CD4-positive, CD25-positive, alpha-beta regulatory T cell (primary cell): ENCODE measurements around the gene FCHSD2. TPM values are rescaled to one million over a fixed set of nuclear protein-coding genes. Genes with fewer than 3 reads are reported as not detected.
"Not testable (repeated sequence)": the region's sequence is repeated elsewhere in the genome, so short reads cannot be mapped to it uniquely, and the experiment has no call there.

ENCODE experiments used
- ATAC-seq, 2 donors: fragments of 150-1000 bp; cut with Tn5 transposase; one replicate each; pipeline ENCODE4 v1.10.0; 2021; ENCODE audit warnings: low read depth in 2 of 2, moderate number of reproducible peaks in 2 of 2, moderate library complexity in 1 of 2
- DNase-seq, 3 donors: peaks; one replicate each; pipeline versions ENCODE4 v3.0.0 to v3.0.0-alpha.2; 2012 to 2022; ENCODE audit warnings: mixed read lengths in 1 of 3
- H3K27ac ChIP-seq: one replicate; pipeline ENCODE4 v1.7.0; 2013; ENCODE audit warnings: mild to moderate bottlenecking, low read length; ENCODE audit not compliant: insufficient read depth, poor library complexity, severe bottlenecking
- H3K27me3 ChIP-seq: one replicate; pipeline ENCODE4 v1.7.0; 2013; ENCODE audit warnings: low read length; ENCODE audit not compliant: control insufficient read depth, insufficient read depth
- H3K36me3 ChIP-seq: one replicate; pipeline ENCODE4 v1.7.0; 2013; ENCODE audit warnings: mild to moderate bottlenecking, low read length, moderate library complexity; ENCODE audit not compliant: control insufficient read depth, insufficient read depth
- H3K4me1 ChIP-seq: 2 replicates; pipeline ENCODE4 v1.7.0; 2013; ENCODE audit warnings: mild to moderate bottlenecking, low read length; ENCODE audit not compliant: insufficient read depth, control insufficient read depth, poor library complexity, severe bottlenecking
- H3K4me3 ChIP-seq: one replicate; pipeline ENCODE4 v1.7.0; 2013; ENCODE audit warnings: low read depth, mild to moderate bottlenecking, low read length, moderate library complexity
- H3K9me3 ChIP-seq, 2 experiments: 1 replicate in 1 of 2; 2 replicates in 1 of 2; pipeline ENCODE4 v1.7.0; 2013; ENCODE audit warnings: low read length in 2 of 2, mild to moderate bottlenecking in 1 of 2, moderate library complexity in 1 of 2; ENCODE audit not compliant: control insufficient read depth in 2 of 2
- H3K27ac Mint-ChIP-seq, 3 donors: one replicate each; pipeline ENCODE4 v1.8.0; 2020 to 2022; ENCODE audit warnings: mild to moderate bottlenecking in 3 of 3, mixed read lengths in 3 of 3, moderate library complexity in 2 of 3
- H3K27me3 Mint-ChIP-seq: one replicate; pipeline ENCODE4 v1.8.0; 2022; ENCODE audit warnings: mild to moderate bottlenecking, mixed read lengths
- H3K36me3 Mint-ChIP-seq: one replicate; pipeline ENCODE4 v1.8.0; 2020; ENCODE audit warnings: mixed read lengths
- H3K4me1 Mint-ChIP-seq, 4 donors: one replicate each; pipeline ENCODE4 v1.8.0; 2020 to 2022; ENCODE audit warnings: mixed read lengths in 4 of 4, mild to moderate bottlenecking in 1 of 4
- H3K4me3 Mint-ChIP-seq, 4 donors: one replicate each; pipeline ENCODE4 v1.8.0; 2020 to 2022; ENCODE audit warnings: mild to moderate bottlenecking in 4 of 4, mixed read lengths in 4 of 4, moderate library complexity in 3 of 4
- H3K9me3 Mint-ChIP-seq, 7 donors: one replicate each; pipeline ENCODE4 v1.8.0; 2020 to 2022; ENCODE audit warnings: mixed read lengths in 7 of 7, mild to moderate bottlenecking in 3 of 7, moderate library complexity in 2 of 7
- polyA plus RNA-seq, 4 donors: library from polyadenylated mRNA; unstranded; fragments of 300-500 nt; fragmentation: Illumina TruSeq; gene quantifications; one replicate each; pipeline ENCODE4 v1.2.3, GENCODE V29; 2021
- total RNA-seq: library from RNA; stranded (reverse); gene quantifications from one replicate; pipeline ENCODE4 v1.2.3, GENCODE V29; 2022

Gene FCHSD2
- total and polyA plus RNA-seq, 5 donors from 2014 or later = 13.5 to 56.6 (median 19.6) TPM

DNA sequence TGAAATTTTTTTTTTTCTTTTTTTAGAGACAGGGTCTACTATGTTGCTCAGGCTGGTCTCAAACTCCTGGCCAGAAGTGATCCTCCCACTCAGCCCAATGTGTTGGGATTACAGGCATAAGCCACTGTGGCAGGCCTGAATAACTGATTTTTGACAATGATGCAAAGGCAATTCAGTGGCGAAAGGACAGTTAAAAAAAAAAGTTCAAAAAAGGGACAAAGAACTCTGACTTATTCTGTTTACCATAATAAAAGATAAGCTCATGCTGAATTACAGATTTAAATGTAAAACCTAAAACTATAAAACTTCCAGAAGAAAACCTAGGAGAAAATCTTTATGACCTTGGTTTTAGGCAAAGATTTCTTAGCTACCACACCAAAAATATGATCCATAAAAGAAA, 279.0 kb downstream of the FCHSD2 start:
- DNase-seq (no peak), ATAC-seq (no peak)
- H3K9me3 ChIP-seq = no peaks in the 10 kb centered on the region
- H3K27ac ChIP-seq = no peak overlapping the region
- no peaks in the 10 kb centered on the region for H3K27me3 Mint-ChIP-seq
- H3K4me3 ChIP-seq = no peak overlapping the region
- no peaks in the 10 kb centered on the region for H3K4me1 ChIP-seq
- H3K27me3 ChIP-seq = no peaks in the 10 kb centered on the region
- H3K27ac Mint-ChIP-seq = peak overlapping the region in 1 of 3 donors; percentile 74
- peaks cover 4 to 13% (median 9%) of the 10 kb centered on the region in 4 donors for H3K4me1 Mint-ChIP-seq
- H3K9me3 Mint-ChIP-seq = no peaks in the 10 kb centered on the region
- H3K4me3 Mint-ChIP-seq = no peak overlapping the region
- peaks cover 34% of the 10 kb centered on the region for H3K36me3 ChIP-seq
- H3K36me3 Mint-ChIP-seq = peaks cover 36% of the 10 kb centered on the region

- H3K27ac ChIP-seq = no peak overlapping the region
- peaks cover 3 to 12% (median 6%) of the 10 kb centered on the region in 4 donors for H3K4me1 Mint-ChIP-seq
- DNase-seq = no peak
- H3K4me3 ChIP-seq = no peak overlapping the region
- no peak overlapping the region for H3K27ac Mint-ChIP-seq
- peaks cover 16% of the 10 kb centered on the region for H3K36me3 ChIP-seq
- no peaks in the 10 kb centered on the region for H3K27me3 ChIP-seq
- H3K36me3 Mint-ChIP-seq = peaks cover 23% of the 10 kb centered on the region
- H3K27me3 Mint-ChIP-seq = no peaks in the 10 kb centered on the region
- no peaks in the 10 kb centered on the region for H3K9me3 Mint-ChIP-seq
- H3K4me1 ChIP-seq = no peaks in the 10 kb centered on the region
- ATAC-seq = no peak
- H3K9me3 ChIP-seq = no peaks in the 10 kb centered on the region
- no peak overlapping the region for H3K4me3 Mint-ChIP-seq
Observed at GRCh38 chr11:72860592-72860991, 281.5 kb downstream of the FCHSD2 start.

GRCh38 chr11:72860010-72860409, 282.1 kb downstream of the FCHSD2 start:
- peaks cover 18% of the 10 kb centered on the region for H3K36me3 Mint-ChIP-seq
- Histone ChIP-seq H3K4me3 (no peak overlapping the region), H3K27ac (no peak overlapping the region), H3K36me3 (peaks cover 16% of the 10 kb centered on the region), H3K9me3 (no peaks in the 10 kb centered on the region), H3K4me1 (no peaks in the 10 kb centered on the region), H3K27me3 (no peaks in the 10 kb centered on the region)
- no peak overlapping the region for H3K4me3 Mint-ChIP-seq
- peak overlapping the region in 1 of 3 donors; percentile 74 for H3K27ac Mint-ChIP-seq
- no peak for ATAC-seq
- no peaks in the 10 kb centered on the region for H3K27me3 Mint-ChIP-seq
- no peaks in the 10 kb centered on the region for H3K9me3 Mint-ChIP-seq
- H3K4me1 Mint-ChIP-seq = peaks cover 0 to 12% (median 5%) of the 10 kb centered on the region in 4 donors
- DNase-seq = no peak

- H3K36me3 Mint-ChIP-seq = peaks cover 22% of the 10 kb centered on the region
- ATAC-seq (no peak), DNase-seq (no peak)
- Histone ChIP-seq H3K9me3 (no peaks in the 10 kb centered on the region), H3K27me3 (no peaks in the 10 kb centered on the region), H3K27ac (no peak overlapping the region), H3K4me3 (no peak overlapping the region), H3K4me1 (no peaks in the 10 kb centered on the region), H3K36me3 (peaks cover 14% of the 10 kb centered on the region)
- no peaks in the 10 kb centered on the region for H3K9me3 Mint-ChIP-seq
- no peak overlapping the region for H3K4me3 Mint-ChIP-seq
- peaks cover 3 to 12% (median 5%) of the 10 kb centered on the region in 4 donors for H3K4me1 Mint-ChIP-seq
- H3K27me3 Mint-ChIP-seq = no peaks in the 10 kb centered on the region
- no peak overlapping the region for H3K27ac Mint-ChIP-seq
Observed at GRCh38 chr11:72859126-72859525, 283.0 kb downstream of the FCHSD2 start.

GRCh38 chr11:72858267-72858666, 283.9 kb downstream of the FCHSD2 start:
- H3K27me3 Mint-ChIP-seq, H3K27ac ChIP-seq, H3K9me3 ChIP-seq, H3K4me3 ChIP-seq, DNase-seq, H3K27ac Mint-ChIP-seq, H3K9me3 Mint-ChIP-seq, ATAC-seq, H3K4me3 Mint-ChIP-seq, H3K4me1 ChIP-seq, H3K27me3 ChIP-seq: not testable (repeated sequence)
- H3K4me1 Mint-ChIP-seq = peaks cover 5 to 12% (median 6%) of the 10 kb centered on the region in 4 donors
- H3K36me3 ChIP-seq = peaks cover 14% of the 10 kb centered on the region
- H3K36me3 Mint-ChIP-seq = peaks cover 22% of the 10 kb centered on the region

- no peak overlapping the region for H3K27ac ChIP-seq
- H3K27ac Mint-ChIP-seq = no peak overlapping the region
- peaks cover 14% of the 10 kb centered on the region for H3K36me3 ChIP-seq
- peaks cover 25% of the 10 kb centered on the region for H3K36me3 Mint-ChIP-seq
- H3K4me3 Mint-ChIP-seq = no peak overlapping the region
- peaks cover 0 to 1% (median 0%) of the 10 kb centered on the region in 7 donors for H3K9me3 Mint-ChIP-seq
- H3K27me3 Mint-ChIP-seq = no peaks in the 10 kb centered on the region
- DNase-seq (no peak), ATAC-seq (no peak)
- no peaks in the 10 kb centered on the region for H3K27me3 ChIP-seq
- no peaks in the 10 kb centered on the region for H3K9me3 ChIP-seq
- peaks cover 9 to 20% (median 13%) of the 10 kb centered on the region in 4 donors for H3K4me1 Mint-ChIP-seq
- H3K4me3 ChIP-seq = no peak overlapping the region
- no peaks in the 10 kb centered on the region for H3K4me1 ChIP-seq
Observed at GRCh38 chr11:72856551-72857345, 285.4 kb downstream of the FCHSD2 start.

DNA sequence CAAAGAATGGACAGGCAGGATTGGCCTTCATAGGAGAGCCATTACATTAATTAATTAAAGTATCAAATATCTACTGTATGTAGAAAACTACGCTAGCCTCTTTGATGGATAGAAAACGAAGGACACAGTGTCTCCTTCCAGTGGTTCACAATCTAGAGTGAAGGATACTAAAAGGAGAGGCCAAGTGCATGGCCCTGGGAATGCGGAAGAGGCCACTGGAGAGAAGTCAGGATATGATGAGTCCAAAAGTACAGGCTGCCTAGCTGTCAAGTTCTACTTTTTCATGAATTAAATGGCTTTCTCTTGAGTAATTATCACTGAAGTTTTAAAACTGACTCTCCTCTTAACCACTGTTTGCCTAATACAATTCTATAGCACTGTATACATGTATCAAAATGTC, 286.1 kb downstream of the FCHSD2 start:
- DNase-seq (no peak), ATAC-seq (no peak)
- H3K4me1 ChIP-seq = peaks cover 5% of the 10 kb centered on the region
- Mint-ChIP-seq H3K4me1 (peaks cover 12 to 27% (median 16%) of the 10 kb centered on the region in 4 donors), H3K27ac (no peak overlapping the region), H3K9me3 (peaks cover 0 to 1% (median 0%) of the 10 kb centered on the region in 7 donors), H3K36me3 (peaks cover 25% of the 10 kb centered on the region), H3K27me3 (no peaks in the 10 kb centered on the region), H3K4me3 (no peak overlapping the region)
- H3K4me3 ChIP-seq = no peak overlapping the region
- no peaks in the 10 kb centered on the region for H3K9me3 ChIP-seq
- peaks cover 14% of the 10 kb centered on the region for H3K36me3 ChIP-seq
- H3K27ac ChIP-seq = no peak overlapping the region
- H3K27me3 ChIP-seq = no peaks in the 10 kb centered on the region

GRCh38 chr11:72851726-72852125, 290.4 kb downstream of the FCHSD2 start:
- DNase-seq (no peak), ATAC-seq (no peak)
- no peaks in the 10 kb centered on the region for H3K27me3 Mint-ChIP-seq
- Histone ChIP-seq H3K9me3 (no peaks in the 10 kb centered on the region), H3K4me3 (no peak overlapping the region), H3K27ac (no peak overlapping the region), H3K36me3 (peaks cover 7% of the 10 kb centered on the region), H3K4me1 (peaks cover 13% of the 10 kb centered on the region), H3K27me3 (no peaks in the 10 kb centered on the region)
- H3K9me3 Mint-ChIP-seq = peaks cover 0 to 1% (median 0%) of the 10 kb centered on the region in 7 donors
- peak overlapping the region in 1 of 4 donors; percentile 4 for H3K4me3 Mint-ChIP-seq
- peaks cover 11 to 43% (median 24%) of the 10 kb centered on the region in 4 donors for H3K4me1 Mint-ChIP-seq
- H3K27ac Mint-ChIP-seq = peak overlapping the region in 2 of 3 donors; percentile 67 to 75
- peaks cover 19% of the 10 kb centered on the region for H3K36me3 Mint-ChIP-seq
